Measurements from ENCODE around the gene B4GALNT1.
"Not testable (repeated sequence)": the region's sequence is repeated elsewhere in the genome, so short reads cannot be mapped to it uniquely, and the experiment has no call there.

B4GALNT1 gene

DNA sequence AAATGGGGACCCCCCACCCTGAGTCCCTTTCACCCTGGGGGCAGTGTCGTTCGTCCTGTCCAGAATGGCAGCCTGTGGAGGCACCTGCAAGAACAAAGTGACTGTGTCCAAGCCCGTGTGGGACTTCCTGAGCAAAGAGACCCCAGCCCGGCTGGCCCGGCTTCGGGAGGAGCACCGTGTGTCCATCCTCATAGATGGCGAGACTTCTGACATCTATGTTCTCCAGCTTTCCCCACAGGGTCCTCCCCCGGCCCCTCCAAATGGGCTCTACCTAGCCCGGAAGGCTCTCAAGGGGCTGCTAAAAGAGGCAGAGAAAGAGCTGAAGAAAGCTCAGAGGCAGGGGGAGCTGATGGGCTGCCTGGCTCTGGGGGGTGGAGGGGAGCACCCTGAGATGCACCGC, 26.2 kb downstream of the B4GALNT1 start:
- DNase-seq, result no peak

DNA sequence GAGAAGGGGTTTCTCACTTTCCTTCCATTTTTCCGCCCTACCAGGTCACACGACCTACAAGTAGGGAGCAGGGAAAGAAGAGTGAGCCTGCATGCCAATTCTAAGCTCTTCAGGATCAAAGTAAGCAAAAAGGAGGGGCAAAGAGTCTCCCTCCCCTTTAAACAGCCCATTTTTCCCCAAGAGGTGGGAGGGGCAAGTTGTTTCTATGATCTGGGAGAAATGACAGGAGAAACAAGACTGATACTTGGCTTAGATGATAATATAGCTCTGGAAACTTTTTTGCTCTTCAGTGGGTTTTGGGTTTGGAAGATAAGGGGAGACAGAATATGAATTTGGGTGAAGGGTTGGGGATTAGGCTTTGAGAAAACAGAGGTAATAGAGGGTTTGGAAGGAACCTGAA, 26.6 kb downstream of the B4GALNT1 start:
- no peak for DNase-seq

DNA sequence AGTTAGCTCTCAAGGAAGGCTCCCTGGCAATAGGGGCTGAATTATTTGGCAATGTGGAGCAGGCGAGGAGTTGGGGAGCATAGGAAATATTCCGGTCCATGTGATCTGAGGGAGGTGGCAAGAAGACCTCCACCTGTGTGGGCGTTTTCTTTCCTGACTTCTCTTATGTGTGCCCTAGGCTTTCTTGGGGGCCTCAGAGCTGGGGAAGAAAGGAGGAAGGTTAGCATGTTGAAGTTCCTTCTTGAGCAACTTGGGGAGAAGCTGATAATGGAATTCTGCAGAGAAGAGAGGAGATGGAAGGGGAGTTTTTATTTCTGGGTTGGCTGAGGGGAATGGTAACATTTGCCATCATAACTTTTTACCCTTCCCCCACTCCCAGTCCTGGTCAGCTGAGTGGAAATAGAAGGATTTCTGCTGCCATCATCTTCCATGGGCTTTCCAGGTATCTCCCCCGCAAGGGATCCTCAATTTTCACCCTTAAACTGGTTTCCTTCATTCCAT, 27.1 kb downstream of the B4GALNT1 start:
- DNase-seq, result no peak

DNA sequence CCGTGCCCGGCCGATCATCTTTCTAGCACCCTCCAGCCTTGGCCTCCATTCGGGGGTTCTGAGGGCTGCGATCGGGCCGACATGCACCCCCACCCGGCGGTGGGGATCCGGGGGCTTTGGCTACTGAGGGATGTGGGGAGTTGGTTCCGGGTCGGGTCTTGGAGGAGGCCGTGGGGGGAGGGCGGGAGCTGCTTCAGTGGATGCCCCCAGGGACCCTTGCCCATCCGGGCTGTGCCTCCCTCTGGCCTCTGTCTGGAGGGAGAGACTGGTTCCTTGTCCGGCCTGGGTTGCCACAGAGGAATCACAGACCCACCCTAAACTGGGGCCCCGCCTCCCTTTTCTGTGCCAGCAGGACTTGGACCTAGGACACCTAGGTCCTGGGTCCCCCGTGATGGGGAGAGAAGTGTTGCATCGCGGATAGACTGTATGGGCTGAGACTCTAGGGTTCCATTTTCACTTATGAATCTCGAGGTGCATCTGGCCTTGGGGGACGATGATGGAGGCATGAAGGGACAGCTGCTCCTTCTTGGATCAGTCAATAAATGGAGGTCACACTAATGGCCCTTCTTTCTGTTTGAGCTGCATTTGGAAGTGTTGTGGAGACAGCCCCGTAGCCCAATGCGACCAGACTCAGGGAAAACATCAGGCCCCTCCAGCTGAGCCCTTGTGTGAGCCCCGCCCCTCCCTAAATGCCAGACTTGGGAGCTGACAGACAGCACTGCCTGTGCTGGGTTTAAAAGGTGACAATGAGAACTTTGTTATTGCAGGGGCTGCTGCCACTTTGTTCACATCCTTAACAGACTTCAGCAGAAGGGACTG, 27.8 kb downstream of the B4GALNT1 start:
- no peak for DNase-seq

DNA sequence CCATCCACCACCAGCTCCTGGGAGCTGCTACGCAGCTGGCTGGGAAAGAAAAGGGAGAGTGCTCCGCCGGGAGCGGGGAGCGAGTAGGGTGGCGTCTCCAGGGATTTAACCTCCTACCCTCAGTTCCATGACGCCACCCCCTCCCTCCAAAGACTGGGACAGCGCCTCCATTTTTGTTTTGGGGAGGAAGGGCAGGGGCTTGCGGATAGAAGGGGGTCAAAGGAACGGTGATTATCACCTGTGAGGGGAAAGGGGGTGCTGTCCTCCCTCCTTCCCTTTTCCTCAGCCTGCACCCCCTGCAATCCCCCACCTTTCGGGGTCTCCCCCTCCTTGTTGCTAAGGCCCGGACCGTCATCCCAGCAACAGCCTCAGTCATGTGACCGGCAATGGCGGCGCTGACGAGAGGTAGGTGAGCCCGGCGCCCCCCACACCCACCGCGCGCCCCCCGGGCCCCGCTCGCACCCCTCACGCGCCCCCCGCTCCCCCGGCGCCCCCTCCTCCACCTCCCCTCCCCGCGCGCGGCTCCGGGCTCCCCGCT, 28.5 kb downstream of the B4GALNT1 start, which contains the start of gene DTX3:
Gene DTX3, plus strand, starts transcription at position 371 of the 538 bp plus-strand sequence. CDS start 1,694 bp downstream, outside the sequence.
- no peak for DNase-seq

DNA sequence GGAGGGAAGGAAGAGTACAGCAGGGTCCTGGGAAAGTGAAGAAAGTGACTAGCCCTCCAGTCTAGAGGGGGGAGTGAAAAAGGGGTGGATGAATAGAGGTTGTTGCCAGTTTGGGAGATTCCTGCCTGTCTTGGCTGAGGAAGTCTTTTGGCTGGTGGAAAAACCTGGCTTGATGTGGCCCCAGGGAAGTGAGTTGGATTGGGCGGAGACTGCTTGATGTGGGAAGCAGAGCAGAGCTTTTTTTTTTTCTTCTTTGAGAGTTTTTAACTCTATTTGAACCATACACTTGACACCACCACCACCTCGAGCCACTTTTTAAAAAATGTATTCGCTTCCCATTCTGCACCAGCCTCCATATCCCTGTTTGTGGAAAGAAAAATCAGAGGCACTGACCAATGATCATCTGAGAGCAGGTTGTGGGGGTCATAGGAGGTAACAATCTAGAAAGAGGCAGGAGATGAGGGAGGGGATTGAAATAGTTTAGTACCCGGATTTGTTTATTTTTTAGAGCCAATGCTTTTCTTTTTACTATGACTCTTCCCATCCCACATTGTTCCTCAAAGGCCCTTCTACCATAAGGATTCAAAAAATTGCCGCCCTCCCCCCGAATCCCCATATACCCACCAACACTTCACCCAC, 29.1 kb downstream of the B4GALNT1 start:
- DNase-seq, result no peak

DNA sequence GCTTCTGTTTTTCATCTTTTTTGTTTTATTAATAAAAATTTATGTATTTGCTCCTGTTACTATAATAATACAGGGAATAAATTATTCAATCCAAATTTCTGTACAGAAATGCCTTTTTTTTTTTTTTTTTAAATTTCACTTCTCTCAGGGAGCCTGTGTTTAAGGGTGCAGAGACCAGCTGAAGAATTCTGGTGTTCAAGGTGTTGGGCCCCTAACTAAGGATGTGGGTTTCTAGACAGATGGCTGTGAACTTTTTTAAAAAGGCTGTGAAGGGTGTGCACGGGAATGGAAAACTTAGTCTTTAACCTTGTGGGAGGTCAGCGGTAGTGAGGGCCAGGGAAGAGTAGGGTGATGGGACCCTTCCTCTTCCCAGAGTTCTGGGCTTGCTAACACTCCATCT, 29.7 kb downstream of the B4GALNT1 start:
- no peak for DNase-seq

DNA sequence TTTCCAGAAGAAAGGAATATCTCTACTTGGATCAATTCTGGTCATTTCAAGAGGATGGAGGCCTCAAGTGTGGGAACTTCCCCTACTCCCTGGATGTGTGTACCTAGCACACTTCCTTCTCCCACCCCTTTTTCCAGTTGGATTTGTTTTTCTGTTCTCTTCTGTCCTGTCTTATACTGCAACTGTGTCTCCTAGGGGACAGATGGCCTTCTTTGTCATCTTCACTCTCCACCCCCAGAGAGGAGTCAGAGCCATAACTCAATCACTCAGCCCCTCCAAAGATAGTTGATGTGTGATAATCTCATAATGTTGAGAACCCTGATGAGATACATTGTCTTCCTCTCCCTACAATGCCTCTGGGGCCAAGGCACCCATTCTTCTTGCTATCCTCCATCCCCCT, 30.5 kb downstream of the B4GALNT1 start:
- no peak for DNase-seq

GRCh38 chr12:57600395-57600794, 32.6 kb downstream of the B4GALNT1 start:
- no peak for DNase-seq

- DNase-seq, result no peak
Measured at GRCh38 chr12:57593187-57593586, 39.8 kb downstream of the B4GALNT1 start.

DNA sequence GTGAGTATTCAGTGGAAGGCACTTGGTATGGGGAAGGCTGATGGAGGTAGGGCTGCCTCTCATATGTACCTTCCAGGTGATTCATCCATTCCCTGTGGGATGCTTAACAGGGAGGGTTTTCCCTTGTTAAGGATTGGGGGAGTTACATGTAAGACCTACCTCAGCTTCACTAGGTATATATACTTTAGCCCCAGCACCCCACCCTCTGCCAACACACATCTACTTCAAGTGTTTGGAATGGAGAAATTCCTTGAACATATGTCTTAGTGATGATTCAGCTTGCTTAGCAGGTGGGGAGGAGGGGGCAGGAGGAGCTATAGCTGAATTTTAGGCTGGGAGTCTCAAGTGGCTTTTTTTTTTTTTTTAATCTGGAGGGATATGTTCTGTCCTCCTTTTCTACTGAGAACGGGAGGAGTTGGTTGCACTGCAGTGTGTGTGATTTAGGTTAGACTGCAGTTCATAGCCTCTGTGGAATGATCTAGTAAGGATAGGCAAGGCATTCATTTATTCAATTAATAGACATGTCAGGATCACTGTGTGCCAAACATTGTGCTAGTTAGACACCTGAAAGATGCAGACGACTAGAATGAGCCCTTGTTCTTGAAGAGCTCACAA, 40.3 kb downstream of the B4GALNT1 start:
- no peak for DNase-seq

DNA sequence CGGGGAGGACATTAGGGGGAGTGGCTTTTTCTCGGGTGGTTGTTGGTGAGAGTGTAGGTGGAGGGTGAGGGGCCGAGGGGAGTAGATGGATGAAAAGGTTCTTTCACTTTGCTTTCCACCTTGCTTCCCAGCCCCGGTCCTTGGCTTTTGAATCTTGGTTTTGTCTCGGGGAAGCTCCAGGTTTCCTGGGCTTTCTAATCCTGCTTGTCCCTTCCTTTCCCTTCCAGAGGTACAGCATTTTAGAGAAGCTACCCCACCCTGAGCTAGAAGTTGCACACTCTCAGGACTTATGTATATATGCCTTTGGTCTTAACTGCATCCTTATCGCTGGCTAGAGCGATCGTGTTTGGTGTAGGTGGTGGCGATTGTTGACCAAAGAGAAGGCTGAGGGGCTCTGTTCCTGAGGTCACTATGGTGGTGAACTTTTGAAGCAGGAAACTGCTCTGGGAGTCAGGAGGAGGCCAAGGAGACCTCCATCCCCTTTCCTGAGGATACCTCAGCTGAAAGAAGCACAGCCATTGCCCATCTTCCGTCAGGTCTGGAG, 41.1 kb downstream of the B4GALNT1 start:
- DNase-seq, result no peak

DNA sequence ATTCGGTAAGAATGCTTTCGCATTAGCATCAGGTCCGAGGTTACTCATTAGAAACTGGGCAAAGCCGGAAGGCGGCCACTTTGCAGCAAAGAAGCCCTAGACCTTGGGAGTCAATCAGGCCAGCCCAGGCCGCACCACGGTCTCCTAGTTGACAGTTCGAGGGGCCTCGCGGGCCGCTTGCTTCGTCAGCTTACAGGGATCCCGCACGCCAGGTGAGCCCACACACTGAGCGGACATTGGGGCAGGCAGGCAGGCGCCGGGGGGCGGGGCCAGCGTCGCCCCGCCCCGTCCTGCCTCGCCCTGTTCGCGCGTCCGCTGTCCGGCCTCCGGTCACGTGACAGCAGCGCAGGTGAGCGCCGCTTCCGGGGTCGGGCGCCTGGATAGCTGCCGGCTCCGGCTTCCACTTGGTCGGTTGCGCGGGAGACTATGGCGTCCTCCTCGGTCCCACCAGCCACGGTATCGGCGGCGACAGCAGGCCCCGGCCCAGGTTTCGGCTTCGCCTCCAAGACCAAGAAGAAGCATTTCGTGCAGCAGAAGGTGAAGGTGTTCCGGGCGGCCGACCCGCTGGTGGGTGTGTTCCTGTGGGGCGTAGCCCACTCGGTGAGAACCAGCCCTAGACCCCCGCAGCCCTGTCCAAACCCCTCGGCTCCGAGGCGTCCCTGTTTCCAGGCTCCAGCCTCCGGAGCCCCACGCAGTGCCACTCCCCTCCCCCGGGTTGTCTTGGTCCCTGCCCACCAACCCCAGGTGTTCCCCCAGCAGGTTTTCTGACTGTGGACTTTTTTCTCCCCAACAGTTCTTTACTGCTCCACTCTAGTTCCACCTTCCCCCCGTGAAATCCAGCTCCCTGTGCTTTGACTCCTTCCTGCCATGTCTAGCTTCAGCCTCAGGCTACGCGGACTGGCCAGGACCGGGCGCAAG, 41.9 kb downstream of the B4GALNT1 start, which contains the start of gene PIP4K2C:
Gene PIP4K2C, plus strand, starts transcription at position 329 of the 918 bp plus-strand sequence. Its CDS starts 98 bp downstream, at position 427.
- DNase-seq, result no peak

GRCh38 chr12:57590479-57590863, 42.5 kb downstream of the B4GALNT1 start:
- no peak for DNase-seq

DNA sequence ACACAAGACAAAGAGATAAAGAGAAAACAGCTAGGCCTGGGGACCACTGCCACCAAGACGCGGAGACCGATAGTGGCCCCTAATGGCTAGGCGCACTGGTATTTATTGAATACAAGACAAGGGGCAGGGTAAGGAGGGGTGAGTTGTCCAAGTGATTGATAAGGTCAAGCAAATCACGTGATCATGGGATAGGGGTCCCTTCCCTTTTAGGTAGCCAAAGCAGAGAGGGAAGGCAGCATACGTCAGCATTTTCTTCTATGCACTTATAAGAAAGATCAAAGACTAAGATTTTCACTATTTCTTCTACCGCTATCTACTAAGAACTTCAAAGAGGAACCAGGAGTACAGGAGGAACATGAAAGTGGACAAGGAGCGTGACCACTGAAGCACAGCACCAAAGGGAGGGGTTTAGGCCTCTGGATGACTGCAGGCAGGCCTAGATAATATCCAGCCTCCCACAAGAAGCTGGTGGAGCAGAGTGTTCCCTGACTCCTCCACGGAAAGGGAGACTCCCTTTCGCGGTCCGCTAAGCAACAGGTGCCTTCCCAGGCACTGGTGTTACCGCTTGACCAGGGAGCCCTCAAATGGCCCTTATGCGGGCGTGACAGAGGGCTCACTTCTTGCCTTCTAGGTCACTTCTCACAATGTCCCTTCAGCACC, 43.9 kb downstream of the B4GALNT1 start:
- DNase-seq, result not testable (repeated sequence)

- no peak for DNase-seq
Measured at GRCh38 chr12:57586832-57587429, 46.1 kb downstream of the B4GALNT1 start.

- DNase-seq, result no peak
Measured at GRCh38 chr12:57586128-57586527, 46.9 kb downstream of the B4GALNT1 start.

- DNase-seq, result no peak
Measured at GRCh38 chr12:57585156-57585555, 47.8 kb downstream of the B4GALNT1 start.

GRCh38 chr12:57584690-57585089, 48.3 kb downstream of the B4GALNT1 start:
- no peak for DNase-seq

DNA sequence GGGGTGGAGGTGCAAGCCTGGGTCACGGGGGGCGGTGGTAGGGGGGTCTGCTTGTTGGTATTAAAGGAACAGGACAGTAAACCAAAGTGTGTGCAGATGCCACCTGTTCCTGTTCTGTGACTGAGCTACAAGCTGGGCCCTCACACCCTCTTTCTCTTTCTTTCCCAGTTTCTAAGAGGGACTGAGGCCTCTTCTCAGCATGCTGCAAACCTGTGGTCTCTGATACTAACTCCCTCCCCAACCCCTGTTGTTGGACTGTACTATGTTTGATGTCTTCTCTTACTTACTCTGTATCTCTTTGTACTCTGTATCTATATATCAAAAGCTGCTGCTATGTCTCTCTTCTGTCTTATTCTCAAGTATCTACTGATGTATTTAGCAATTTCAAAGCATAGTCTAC, 49.0 kb downstream of the B4GALNT1 start:
- no peak for DNase-seq

All from amniotic stem cell (primary cell).